DOHH2 (cell line): Measurements from ENCODE around the gene IPO9.
"Not testable (repeated sequence)": the region's sequence is repeated elsewhere in the genome, so short reads cannot be mapped to it uniquely, and the experiment has no call there.

ENCODE experiments used
- EZH2phosphoT487 ChIP-seq: fragments of 200-600 bp; sonication (generic); IDR thresholded peaks from 2 replicates; pipeline ENCODE4 v1.6.1; 2017; ENCODE audit warnings: borderline replicate concordance, mild to moderate bottlenecking, antibody characterized with exemption, low read length, moderate library complexity, mixed read lengths
- TF ChIP-seq, protein P1 (sequence below): fragments of 200-600 bp; sonication (generic); IDR thresholded peaks from one replicate; pipeline ENCODE4 v1.5.1; 2014; ENCODE audit warnings: antibody characterized with exemption, mild to moderate bottlenecking, low read depth, low read length; ENCODE audit not compliant: poor library complexity, severe bottlenecking

DNA sequence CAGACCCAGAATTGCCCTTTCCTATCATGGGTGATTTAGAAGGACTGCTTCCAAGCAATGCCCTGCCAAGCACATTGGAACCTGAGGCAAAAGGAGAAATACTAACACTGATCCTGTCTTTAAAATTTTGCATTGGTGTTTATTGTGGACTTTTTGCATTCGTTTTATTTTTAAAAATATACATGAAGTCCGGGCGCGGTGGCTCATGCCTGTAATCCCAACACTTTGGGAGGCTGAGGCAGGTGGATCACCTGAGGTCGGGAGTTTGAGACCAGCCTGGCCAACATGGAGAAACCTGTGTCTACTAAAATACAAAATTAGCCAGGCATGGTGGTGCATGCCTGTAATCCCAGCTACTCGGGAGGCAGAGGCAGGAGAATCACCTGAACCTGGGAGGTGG, 72.1 kb downstream of the IPO9 start:
- TF ChIP-seq, protein P1, sequence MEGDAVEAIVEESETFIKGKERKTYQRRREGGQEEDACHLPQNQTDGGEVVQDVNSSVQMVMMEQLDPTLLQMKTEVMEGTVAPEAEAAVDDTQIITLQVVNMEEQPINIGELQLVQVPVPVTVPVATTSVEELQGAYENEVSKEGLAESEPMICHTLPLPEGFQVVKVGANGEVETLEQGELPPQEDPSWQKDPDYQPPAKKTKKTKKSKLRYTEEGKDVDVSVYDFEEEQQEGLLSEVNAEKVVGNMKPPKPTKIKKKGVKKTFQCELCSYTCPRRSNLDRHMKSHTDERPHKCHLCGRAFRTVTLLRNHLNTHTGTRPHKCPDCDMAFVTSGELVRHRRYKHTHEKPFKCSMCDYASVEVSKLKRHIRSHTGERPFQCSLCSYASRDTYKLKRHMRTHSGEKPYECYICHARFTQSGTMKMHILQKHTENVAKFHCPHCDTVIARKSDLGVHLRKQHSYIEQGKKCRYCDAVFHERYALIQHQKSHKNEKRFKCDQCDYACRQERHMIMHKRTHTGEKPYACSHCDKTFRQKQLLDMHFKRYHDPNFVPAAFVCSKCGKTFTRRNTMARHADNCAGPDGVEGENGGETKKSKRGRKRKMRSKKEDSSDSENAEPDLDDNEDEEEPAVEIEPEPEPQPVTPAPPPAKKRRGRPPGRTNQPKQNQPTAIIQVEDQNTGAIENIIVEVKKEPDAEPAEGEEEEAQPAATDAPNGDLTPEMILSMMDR = not testable (repeated sequence)
- not testable (repeated sequence) for TF ChIP-seq EZH2phosphoT487
